MCF 10A (cell line): ENCODE data around the gene CCR3. TPM values are rescaled to one million over a fixed set of nuclear protein-coding genes. Genes with fewer than 3 reads are reported as not detected.
"Not testable (repeated sequence)": the region's sequence is repeated elsewhere in the genome, so short reads cannot be mapped to it uniquely, and the experiment has no call there.

Experiments
- BruUV-seq: library from RNA; stranded (reverse); fragments of 400-500 nt; replicated peaks from 2 replicates; lab custom pipeline; 2021; lab: Mats Ljungman, UMichigan
- CTCF ChIA-PET: fragments of 300-600 bp; sonication (Branson Sonifier 250); formaldehyde crosslinking; extraction: SDS; loops from one replicate; lab custom pipeline; 2021; ENCODE audit warnings: antibody characterized with exemption, inconsistent platforms; lab: Yijun Ruan, JAX
- POLR2A ChIA-PET: fragments of 300-600, 350-650 bp; sonication (Branson Sonifier 250); formaldehyde crosslinking; extraction: SDS; loops from one replicate; lab custom pipeline; 2020; ENCODE audit warnings: antibody characterized with exemption, inconsistent platforms; lab: Yijun Ruan, JAX
- DNase-seq: peaks from one replicate; pipeline ENCODE4 v3.0.0-alpha.2; 2018; ENCODE audit not compliant: unreplicated experiment
- H3K27ac Mint-ChIP-seq: one replicate; pipeline ENCODE4 v1.8.0; 2022; ENCODE audit warnings: mild to moderate bottlenecking, low read depth, mixed read lengths; ENCODE audit not compliant: unreplicated experiment
- H3K27me3 Mint-ChIP-seq: one replicate; pipeline ENCODE4 v1.8.0; 2022; ENCODE audit warnings: mixed read lengths; ENCODE audit not compliant: insufficient read depth, unreplicated experiment
- H3K36me3 Mint-ChIP-seq: one replicate; pipeline ENCODE4 v1.8.0; 2022; ENCODE audit warnings: mild to moderate bottlenecking, moderate library complexity, mixed read lengths; ENCODE audit not compliant: insufficient read depth, unreplicated experiment
- H3K4me1 Mint-ChIP-seq: one replicate; pipeline ENCODE4 v1.8.0; 2022; ENCODE audit warnings: mixed read lengths; ENCODE audit not compliant: insufficient read depth, unreplicated experiment
- H3K4me3 Mint-ChIP-seq: one replicate; pipeline ENCODE4 v1.8.0; 2022; ENCODE audit warnings: mild to moderate bottlenecking, moderate library complexity, mixed read lengths; ENCODE audit not compliant: unreplicated experiment
- H3K9me3 Mint-ChIP-seq: one replicate; pipeline ENCODE4 v1.8.0; 2022; ENCODE audit warnings: mixed read lengths; ENCODE audit not compliant: unreplicated experiment
- CTCF ChIP-seq: fragments of 200-600 bp; IDR thresholded peaks from one replicate; pipeline ENCODE4 v1.8.0; 2022; ENCODE audit warnings: antibody characterized with exemption, mild to moderate bottlenecking; ENCODE audit not compliant: unreplicated experiment
- intact Hi-C: fragments of 100-400 bp; cut with micrococcal nuclease; formaldehyde crosslinking; loops from 2 replicates; pipeline ENCODE4 v1.14.1; 2022
- total RNA-seq: library from RNA; stranded (reverse); gene quantifications from 2 replicates; pipeline ENCODE4 v1.2.3, GENCODE V29; 2022

The CCR3 gene
- total RNA-seq, 1 experiment from 2014 or later: not detected

- POLR2A ChIA-PET: no interaction called here
- TF ChIP-seq CTCF: no peak
- CTCF ChIA-PET: no interaction called here
- Mint-ChIP-seq H3K36me3 (no peaks in the 10 kb centered on the region), H3K27me3 (no peaks in the 10 kb centered on the region), H3K9me3 (no peaks in the 10 kb centered on the region), H3K27ac (no peak overlapping the region), H3K4me3 (no peak overlapping the region), H3K4me1 (no peaks in the 10 kb centered on the region)
- intact Hi-C loops: loop anchor here (10.0 kb wide), 1 partner anchor 269 kb away; no protein-coding TSS in a partner anchor
- DNase-seq: no peak
- no TSS peak for BruUV-seq
Observed at GRCh38 chr3:46203681-46204080, 38.6 kb upstream of the CCR3 start.

GRCh38 chr3:46205286-46205960, 36.8 kb upstream of the CCR3 start:
- no TSS peak for BruUV-seq
- Mint-ChIP-seq H3K36me3 (no peaks in the 10 kb centered on the region), H3K4me3 (no peak overlapping the region), H3K27me3 (no peaks in the 10 kb centered on the region), H3K9me3 (no peaks in the 10 kb centered on the region), H3K4me1 (no peaks in the 10 kb centered on the region), H3K27ac (no peak overlapping the region)
- POLR2A ChIA-PET: no interaction called here
- no peak for DNase-seq
- CTCF ChIA-PET: interaction anchor here (0.5 kb wide), 1 partner anchor 444 kb away, joined by 4 read pairs; no protein-coding TSS in a partner anchor
- TF ChIP-seq CTCF: no peak
- intact Hi-C loops: loop anchor here (10.0 kb wide), 1 partner anchor 271 kb away; no protein-coding TSS in a partner anchor

- DNase-seq: no peak
- H3K4me3 Mint-ChIP-seq: no peak overlapping the region
- intact Hi-C loops: loop anchor here (10.0 kb wide), 1 partner anchor 272 kb away; no protein-coding TSS in a partner anchor
- CTCF ChIA-PET: interaction anchor here (0.9 to 2.9 kb wide), 2 partner anchors 21 to 165 kb away, joined by 4 to 13 read pairs; no protein-coding TSS in a partner anchor
- POLR2A ChIA-PET: interaction anchor here (0.6 to 0.7 kb wide), 2 partner anchors 21 to 166 kb away, joined by 3 read pairs; no protein-coding TSS in a partner anchor
- H3K4me1 Mint-ChIP-seq: no peaks in the 10 kb centered on the region
- no TSS peak for BruUV-seq
- H3K27me3 Mint-ChIP-seq: no peaks in the 10 kb centered on the region
- no peaks in the 10 kb centered on the region for H3K9me3 Mint-ChIP-seq
- no peak for TF ChIP-seq CTCF
- no peaks in the 10 kb centered on the region for H3K36me3 Mint-ChIP-seq
- H3K27ac Mint-ChIP-seq: no peak overlapping the region
Observed at GRCh38 chr3:46206282-46207015, 35.8 kb upstream of the CCR3 start.

- not testable (repeated sequence) for H3K27ac Mint-ChIP-seq, H3K4me1 Mint-ChIP-seq, BruUV-seq, H3K36me3 Mint-ChIP-seq, DNase-seq, H3K27me3 Mint-ChIP-seq, H3K9me3 Mint-ChIP-seq, H3K4me3 Mint-ChIP-seq
- intact Hi-C loops: loop anchor here (10.0 kb wide), 1 partner anchor 273 kb away; no protein-coding TSS in a partner anchor
- POLR2A ChIA-PET: interaction anchor here (0.6 kb wide), 1 partner anchor 22 kb away, joined by 3 read pairs; no protein-coding TSS in a partner anchor
- CTCF ChIA-PET: interaction anchor here (0.6 to 2.9 kb wide), 8 partner anchors 10 to 303 kb away, joined by 3 to 13 read pairs (median 4); no protein-coding TSS in a partner anchor
Observed at GRCh38 chr3:46207514-46207913, 34.7 kb upstream of the CCR3 start.
